CD14-positive monocyte (primary cell): Measurements from ENCODE around the gene RIN2. TPM values are rescaled to one million over a fixed set of nuclear protein-coding genes. Genes with fewer than 3 reads are reported as not detected.

Experiments
- DNase-seq, 3 donors: peaks; one replicate each; pipeline ENCODE4 v3.0.0-alpha.2; 2011 to 2022
- H2AFZ ChIP-seq: 2 replicates; pipeline ENCODE4 v1.6.0; 2012; ENCODE audit warnings: mild to moderate bottlenecking, low read depth, low read length, inconsistent platforms; ENCODE audit not compliant: insufficient read depth, poor library complexity, severe bottlenecking
- H3K27ac ChIP-seq, 2 donors: 1 replicate in 1 of 2; 2 replicates in 1 of 2; pipeline ENCODE4 v1.5.1; 2012 to 2013; ENCODE audit warnings: low read length in 2 of 2, control low read depth in 1 of 2, inconsistent platforms in 1 of 2, low read depth in 1 of 2, mild to moderate bottlenecking in 1 of 2
- H3K27me3 ChIP-seq, 2 donors: one replicate each; pipeline versions ENCODE4 v1.6.0 to v1.6.1; 2011 to 2013; ENCODE audit warnings: low read length in 2 of 2; ENCODE audit not compliant: control insufficient read depth in 2 of 2, insufficient read depth in 2 of 2
- H3K36me3 ChIP-seq, 2 donors: replicated peaks in 1 of 2; 1 replicate in 1 of 2; 2 replicates in 1 of 2; pipeline versions ENCODE4 v1.5.1 to v1.6.1; 2012 to 2013; ENCODE audit warnings: low read length in 2 of 2, control low read depth in 1 of 2, inconsistent platforms in 1 of 2, mild to moderate bottlenecking in 1 of 2; ENCODE audit not compliant: insufficient read depth in 2 of 2, control insufficient read depth in 1 of 2
- H3K4me1 ChIP-seq, 2 donors: 1 replicate in 1 of 2; 2 replicates in 1 of 2; pipeline versions ENCODE4 v1.5.1 to v1.6.1; 2012 to 2013; ENCODE audit warnings: low read length in 2 of 2, control low read depth in 1 of 2, inconsistent platforms in 1 of 2, mild to moderate bottlenecking in 1 of 2, moderate library complexity in 1 of 2; ENCODE audit not compliant: insufficient read depth in 2 of 2, control insufficient read depth in 1 of 2
- H3K4me2 ChIP-seq: replicated peaks from 2 replicates; pipeline ENCODE3; 2012; ENCODE audit warnings: low read length, moderate library complexity, mild to moderate bottlenecking; ENCODE audit not compliant: poor library complexity, severe bottlenecking; ENCODE audit errors: extremely low read depth
- H3K4me3 ChIP-seq, 3 experiments: fragments of 200-600 bp in 1 of 3; sonication (generic) in 1 of 3; replicated peaks in 1 of 3; 1 replicate in 2 of 3; 2 replicates in 1 of 3; pipeline ENCODE4 v1.5.1; 2011 to 2013; ENCODE audit warnings: low read length in 3 of 3, mild to moderate bottlenecking in 3 of 3, control low read depth in 2 of 3, low read depth in 2 of 3, inconsistent platforms in 1 of 3, moderate library complexity in 1 of 3
- H3K79me2 ChIP-seq: 2 replicates; pipeline ENCODE4 v1.6.0; 2012; ENCODE audit warnings: mild to moderate bottlenecking, control low read depth, inconsistent platforms, low read length, moderate library complexity; ENCODE audit not compliant: insufficient read depth
- H3K9ac ChIP-seq: 2 replicates; pipeline ENCODE4 v1.6.0; 2017; ENCODE audit warnings: low read length, mild to moderate bottlenecking; ENCODE audit not compliant: insufficient read depth, poor library complexity, severe bottlenecking
- H3K9me3 ChIP-seq, 2 donors: replicated peaks in 1 of 2; 1 replicate in 1 of 2; 2 replicates in 1 of 2; pipeline versions ENCODE4 v1.5.1 to v1.6.1; 2012 to 2013; ENCODE audit warnings: low read length in 2 of 2, control low read depth in 1 of 2; ENCODE audit not compliant: control insufficient read depth in 1 of 2, insufficient read depth in 1 of 2
- H4K20me1 ChIP-seq: 2 replicates; pipeline ENCODE4 v1.6.0; 2012; ENCODE audit warnings: mild to moderate bottlenecking, low read length, control low read depth, moderate library complexity; ENCODE audit not compliant: insufficient read depth
- H3K27ac Mint-ChIP-seq, 7 donors: one replicate each; pipeline ENCODE4 v1.8.0; 2020; ENCODE audit warnings: mild to moderate bottlenecking in 7 of 7, mixed read lengths in 7 of 7, moderate library complexity in 6 of 7, inconsistent platforms in 2 of 7
- H3K27me3 Mint-ChIP-seq, 3 donors: one replicate each; pipeline ENCODE4 v1.8.0; 2021 to 2022; ENCODE audit warnings: low read depth in 3 of 3, mild to moderate bottlenecking in 3 of 3, mixed read lengths in 3 of 3, moderate library complexity in 3 of 3, inconsistent platforms in 1 of 3
- H3K36me3 Mint-ChIP-seq, 2 donors: one replicate each; pipeline ENCODE4 v1.8.0; 2020; ENCODE audit warnings: mixed read lengths in 2 of 2, inconsistent platforms in 1 of 2, mild to moderate bottlenecking in 1 of 2
- H3K4me1 Mint-ChIP-seq: one replicate; pipeline ENCODE4 v1.8.0; 2020; ENCODE audit warnings: mild to moderate bottlenecking, mixed read lengths
- H3K4me3 Mint-ChIP-seq, 2 donors: one replicate each; pipeline ENCODE4 v1.8.0; 2020; ENCODE audit warnings: mild to moderate bottlenecking in 2 of 2, mixed read lengths in 2 of 2, moderate library complexity in 1 of 2
- H3K9me3 Mint-ChIP-seq, 7 donors: one replicate each; pipeline ENCODE4 v1.8.0; 2020 to 2022; ENCODE audit warnings: mixed read lengths in 7 of 7, mild to moderate bottlenecking in 6 of 7, moderate library complexity in 6 of 7, inconsistent platforms in 2 of 7
- WGBS: methylation state at CpG from one replicate; pipeline ENCODE4 v1.1.5; 2013; ENCODE audit warnings: missing lambda C conversion rate; ENCODE audit not compliant: insufficient coverage; 5-methylcytosine and 5-hydroxymethylcytosine counted together
- intact Hi-C, 2 donors: fragments of 100-400 bp; cut with micrococcal nuclease; formaldehyde crosslinking; loops; one replicate each; pipeline versions ENCODE4 v1.15.0 to v1.15.1; 2023
- polyA plus RNA-seq, 3 donors: library from polyadenylated mRNA; depleted of rRNA in 1 of 3; unstranded in 2 of 3; stranded (reverse) in 1 of 3; fragments of 300-500 nt in 2 of 3; fragments of >200 nt in 1 of 3; fragmentation: Illumina TruSeq in 2 of 3; gene quantifications; 1 replicate in 2 of 3; 2 replicates in 1 of 3; pipeline ENCODE4 v1.2.3, GENCODE V29; 2012 to 2021
- TF ChIP-seq, protein P1 (sequence below): fragments of 200-600 bp; IDR thresholded peaks from one replicate; pipeline ENCODE4 v1.8.0; 2022; ENCODE audit warnings: antibody characterized with exemption, mild to moderate bottlenecking

The RIN2 gene
- polyA plus RNA-seq, 3 donors = 5.6 to 25.4 (median 15.4) TPM

DNA sequence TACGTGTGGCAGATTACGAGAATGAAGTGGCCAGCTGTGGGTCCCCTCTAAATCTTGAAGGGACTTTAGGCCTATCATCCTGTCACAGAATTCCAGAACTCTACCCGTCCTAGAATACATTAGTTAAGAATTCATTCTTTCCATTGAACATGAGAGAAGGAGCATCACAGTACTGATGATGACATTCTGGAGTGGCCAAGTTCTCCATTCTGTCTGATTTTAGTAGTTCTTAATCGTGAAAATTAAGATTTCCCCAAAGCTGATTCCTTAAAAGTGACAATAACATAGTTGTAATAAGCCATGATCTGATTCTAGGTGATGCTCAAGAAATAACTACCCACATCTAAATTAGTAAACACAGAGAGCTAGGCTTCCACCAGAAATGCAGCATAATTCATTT is 35.0 kb upstream of the RIN2 start:
- no peak overlapping the region for H3K4me3 Mint-ChIP-seq
- Histone ChIP-seq H3K27ac (no peak overlapping the region), H3K9me3 (no peaks in the 10 kb centered on the region), H3K4me3 (no peak overlapping the region), H4K20me1 (no peaks in the 10 kb centered on the region), H3K79me2 (no peaks in the 10 kb centered on the region), H2AFZ (no peak overlapping the region), H3K9ac (no peak overlapping the region), H3K36me3 (no peaks in the 10 kb centered on the region), H3K4me2 (no peak overlapping the region), H3K4me1 (peaks cover 28 to 33% of the 10 kb centered on the region in 2 donors), H3K27me3 (no peaks in the 10 kb centered on the region)
- 93% methylated on average over 2 of the region's 4 CpGs for WGBS
- peak in 1 of 3 donors; percentile 53 for DNase-seq
- H3K27ac Mint-ChIP-seq = no peak overlapping the region
- intact Hi-C loops = no loop called here
- H3K36me3 Mint-ChIP-seq = no peaks in the 10 kb centered on the region
- TF ChIP-seq, protein P1, sequence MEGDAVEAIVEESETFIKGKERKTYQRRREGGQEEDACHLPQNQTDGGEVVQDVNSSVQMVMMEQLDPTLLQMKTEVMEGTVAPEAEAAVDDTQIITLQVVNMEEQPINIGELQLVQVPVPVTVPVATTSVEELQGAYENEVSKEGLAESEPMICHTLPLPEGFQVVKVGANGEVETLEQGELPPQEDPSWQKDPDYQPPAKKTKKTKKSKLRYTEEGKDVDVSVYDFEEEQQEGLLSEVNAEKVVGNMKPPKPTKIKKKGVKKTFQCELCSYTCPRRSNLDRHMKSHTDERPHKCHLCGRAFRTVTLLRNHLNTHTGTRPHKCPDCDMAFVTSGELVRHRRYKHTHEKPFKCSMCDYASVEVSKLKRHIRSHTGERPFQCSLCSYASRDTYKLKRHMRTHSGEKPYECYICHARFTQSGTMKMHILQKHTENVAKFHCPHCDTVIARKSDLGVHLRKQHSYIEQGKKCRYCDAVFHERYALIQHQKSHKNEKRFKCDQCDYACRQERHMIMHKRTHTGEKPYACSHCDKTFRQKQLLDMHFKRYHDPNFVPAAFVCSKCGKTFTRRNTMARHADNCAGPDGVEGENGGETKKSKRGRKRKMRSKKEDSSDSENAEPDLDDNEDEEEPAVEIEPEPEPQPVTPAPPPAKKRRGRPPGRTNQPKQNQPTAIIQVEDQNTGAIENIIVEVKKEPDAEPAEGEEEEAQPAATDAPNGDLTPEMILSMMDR = no peak
- peaks cover 32% of the 10 kb centered on the region for H3K4me1 Mint-ChIP-seq
- H3K9me3 Mint-ChIP-seq = peaks cover 0 to 1% (median 0%) of the 10 kb centered on the region in 7 donors
- H3K27me3 Mint-ChIP-seq = peaks cover 1 to 5% (median 1%) of the 10 kb centered on the region in 3 donors

DNA sequence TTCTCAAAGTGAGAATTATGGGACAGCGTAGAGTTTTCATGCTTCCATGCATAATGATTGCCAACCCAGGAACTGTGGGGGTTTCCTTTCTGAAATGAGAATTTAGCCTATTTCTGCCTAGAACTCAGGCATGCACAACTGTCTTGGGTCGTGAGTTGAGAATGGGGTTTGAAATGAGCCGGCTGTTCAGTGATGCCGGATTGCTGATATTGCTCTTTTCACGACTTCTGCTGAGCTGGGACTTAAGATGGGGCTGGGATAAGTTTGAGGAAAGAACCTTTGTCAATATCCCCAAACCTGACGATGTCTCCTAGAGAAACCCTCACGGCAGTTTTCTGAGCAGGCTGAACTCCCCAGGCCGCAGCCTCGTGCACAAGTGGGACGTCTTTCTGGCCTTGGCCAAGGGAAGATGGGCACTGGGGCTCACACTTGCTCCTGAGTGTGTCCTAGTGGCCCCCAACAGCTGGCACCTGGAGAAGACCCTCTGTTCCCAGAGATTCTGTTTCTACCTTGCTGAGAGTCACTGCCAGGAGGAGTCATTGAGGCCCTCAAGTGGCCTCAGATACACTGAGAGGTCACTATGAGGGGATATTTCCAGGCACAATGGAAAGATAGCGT is 34.1 kb upstream of the RIN2 start:
- Histone ChIP-seq H3K36me3 (no peaks in the 10 kb centered on the region), H4K20me1 (no peaks in the 10 kb centered on the region), H3K79me2 (no peaks in the 10 kb centered on the region), H3K9me3 (no peaks in the 10 kb centered on the region), H3K4me3 (no peak overlapping the region), H3K4me1 (peaks cover 28 to 33% of the 10 kb centered on the region in 2 donors), H3K27me3 (no peaks in the 10 kb centered on the region), H3K9ac (no peak overlapping the region), H3K27ac (no peak overlapping the region), H3K4me2 (no peak overlapping the region), H2AFZ (no peak overlapping the region)
- H3K27me3 Mint-ChIP-seq = peaks cover 1 to 5% (median 1%) of the 10 kb centered on the region in 3 donors
- WGBS = over 99% methylated on average over 8 of the region's 11 CpGs
- intact Hi-C loops = no loop called here
- H3K9me3 Mint-ChIP-seq = peaks cover 0 to under 1% (median 0%) of the 10 kb centered on the region in 7 donors
- TF ChIP-seq, protein P1 = no peak
- DNase-seq = no peak
- no peaks in the 10 kb centered on the region for H3K36me3 Mint-ChIP-seq
- no peak overlapping the region for H3K4me3 Mint-ChIP-seq
- no peak overlapping the region for H3K27ac Mint-ChIP-seq
- peaks cover 32% of the 10 kb centered on the region for H3K4me1 Mint-ChIP-seq
